ENCODE data around the gene SLC8A2.

The SLC8A2 gene

GRCh38 chr19:47421244-47421786 is 50.4 kb downstream of the SLC8A2 start:
- ChIA-PET CTCF (no interaction called here), POLR2A (no interaction called here)
- no peak for DNase-seq (ENCODE audit: extremely low spot score)
- TF ChIP-seq, protein P1, sequence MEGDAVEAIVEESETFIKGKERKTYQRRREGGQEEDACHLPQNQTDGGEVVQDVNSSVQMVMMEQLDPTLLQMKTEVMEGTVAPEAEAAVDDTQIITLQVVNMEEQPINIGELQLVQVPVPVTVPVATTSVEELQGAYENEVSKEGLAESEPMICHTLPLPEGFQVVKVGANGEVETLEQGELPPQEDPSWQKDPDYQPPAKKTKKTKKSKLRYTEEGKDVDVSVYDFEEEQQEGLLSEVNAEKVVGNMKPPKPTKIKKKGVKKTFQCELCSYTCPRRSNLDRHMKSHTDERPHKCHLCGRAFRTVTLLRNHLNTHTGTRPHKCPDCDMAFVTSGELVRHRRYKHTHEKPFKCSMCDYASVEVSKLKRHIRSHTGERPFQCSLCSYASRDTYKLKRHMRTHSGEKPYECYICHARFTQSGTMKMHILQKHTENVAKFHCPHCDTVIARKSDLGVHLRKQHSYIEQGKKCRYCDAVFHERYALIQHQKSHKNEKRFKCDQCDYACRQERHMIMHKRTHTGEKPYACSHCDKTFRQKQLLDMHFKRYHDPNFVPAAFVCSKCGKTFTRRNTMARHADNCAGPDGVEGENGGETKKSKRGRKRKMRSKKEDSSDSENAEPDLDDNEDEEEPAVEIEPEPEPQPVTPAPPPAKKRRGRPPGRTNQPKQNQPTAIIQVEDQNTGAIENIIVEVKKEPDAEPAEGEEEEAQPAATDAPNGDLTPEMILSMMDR (IDR thresholded peaks at IDR 0.05; ENCODE audit: control extremely low read depth, extremely low read depth, low read depth, missing control alignments) = no peak

DNA sequence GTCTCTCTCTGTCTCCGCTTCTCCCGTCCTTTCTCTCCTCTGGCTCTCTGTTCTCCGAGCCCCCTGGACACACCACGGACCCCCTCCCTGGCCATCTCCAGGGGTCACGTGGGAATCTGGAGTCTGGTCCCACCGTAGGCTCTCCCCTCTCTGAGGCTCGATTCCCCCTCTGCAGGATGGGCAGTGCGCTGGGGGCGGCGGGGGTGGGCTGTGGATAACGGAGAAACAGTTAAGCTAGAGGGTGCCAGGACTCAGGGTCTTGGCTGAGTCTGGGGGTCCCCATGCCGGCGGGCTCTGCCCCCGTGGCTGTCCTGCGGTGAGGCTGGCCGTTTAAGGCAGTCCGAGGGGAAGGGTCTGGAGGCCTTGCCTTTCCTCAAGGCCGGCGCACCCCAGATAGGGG is 51.9 kb downstream of the SLC8A2 start:
- ChIA-PET POLR2A (no interaction called here), CTCF (interaction anchor here (1.1 kb wide), 1 partner anchor 28 kb away, joined by 4 read pairs; no protein-coding TSS in a partner anchor)
- no peak for DNase-seq (ENCODE audit: extremely low spot score)
- TF ChIP-seq, protein P1 (IDR thresholded peaks at IDR 0.05; ENCODE audit: control extremely low read depth, extremely low read depth, low read depth, missing control alignments) = no peak

GRCh38 chr19:47419030-47419783 is 52.5 kb downstream of the SLC8A2 start, which contains the start of gene MEIS3:
TSS of gene MEIS3 (minus strand) at chr19:47419527. CDS start at chr19:47419081, 446 bp downstream.
- CTCF ChIA-PET = interaction anchor here (1.0 kb wide), 1 partner anchor 9 kb away, joined by 3 read pairs; no protein-coding TSS in a partner anchor
- DNase-seq (ENCODE audit: extremely low spot score) = no peak
- TF ChIP-seq, protein P1 (IDR thresholded peaks at IDR 0.05; ENCODE audit: control extremely low read depth, extremely low read depth, low read depth, missing control alignments) = no peak
- POLR2A ChIA-PET = no interaction called here

DNA sequence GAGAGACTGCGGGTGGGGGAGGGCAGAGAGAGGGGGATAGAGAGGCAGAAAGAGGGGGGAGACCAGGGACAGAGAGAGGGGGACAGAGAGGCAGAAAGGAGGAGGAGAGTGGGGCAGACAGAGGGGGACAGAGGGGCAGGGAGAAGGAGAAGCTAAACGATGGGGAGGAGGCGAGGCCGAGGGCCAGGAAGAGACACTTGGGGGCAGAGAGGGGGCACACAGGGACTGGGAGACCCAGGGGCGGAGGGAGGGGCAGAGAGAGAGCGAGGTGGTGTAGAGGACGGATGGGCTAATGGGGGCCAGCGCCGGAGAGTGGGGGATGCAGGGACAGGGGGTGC is 53.0 kb downstream of the SLC8A2 start:
- CTCF ChIA-PET = interaction anchor here (1.0 kb wide), 1 partner anchor 9 kb away, joined by 3 read pairs; no protein-coding TSS in a partner anchor
- TF ChIP-seq, protein P1 (IDR thresholded peaks at IDR 0.05; ENCODE audit: control extremely low read depth, extremely low read depth, low read depth, missing control alignments) = no peak
- no peak for DNase-seq (ENCODE audit: extremely low spot score)
- POLR2A ChIA-PET = no interaction called here

DNA sequence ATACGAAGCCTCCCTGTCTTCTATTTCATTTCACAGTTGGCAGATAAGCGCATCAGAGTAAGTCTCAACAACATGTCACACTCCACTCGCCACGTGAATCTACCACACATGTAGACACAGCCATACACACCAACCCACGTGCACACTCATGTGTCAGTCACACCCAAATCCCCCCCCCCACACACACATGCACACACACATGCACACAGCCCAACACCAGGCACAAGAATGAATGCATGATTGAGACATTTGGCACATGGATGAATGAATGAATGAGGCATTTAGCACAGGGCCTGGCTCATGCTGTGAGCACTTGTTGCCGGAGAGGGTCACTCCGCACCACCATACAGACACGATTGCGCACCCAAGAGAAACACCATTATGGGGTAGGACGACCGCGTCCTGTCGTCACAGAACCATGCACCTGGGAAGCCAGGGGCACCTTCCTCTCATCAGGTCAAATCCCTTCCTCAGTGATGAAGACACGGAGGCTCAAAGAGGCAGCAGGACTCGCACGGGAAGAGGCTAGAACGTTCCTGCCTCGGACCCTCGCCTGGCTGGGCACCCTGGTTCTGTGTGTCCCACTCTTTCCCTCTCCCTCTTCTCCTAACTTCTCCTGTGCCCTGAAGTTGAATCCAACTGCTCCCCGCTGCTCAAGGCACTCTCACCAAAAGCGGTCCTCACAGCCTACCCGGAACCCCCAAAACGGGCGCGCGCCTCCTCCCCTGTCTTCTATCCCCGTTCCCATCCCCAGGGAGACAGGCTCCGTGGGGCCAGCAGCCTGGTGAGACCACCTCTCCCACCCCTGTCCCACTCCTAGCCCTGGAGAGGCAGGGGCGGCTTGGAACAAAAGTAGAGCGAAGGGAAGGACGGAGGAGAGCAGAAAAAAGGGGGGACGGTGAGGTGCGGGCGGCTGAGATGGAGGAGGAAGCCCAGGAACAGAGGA is 53.7 kb downstream of the SLC8A2 start:
- ChIA-PET CTCF (interaction anchor here (1.0 to 3.0 kb wide), 4 partner anchors 10 to 27 kb away, joined by 3 to 10 read pairs (median 6); no protein-coding TSS in a partner anchor), POLR2A (no interaction called here)
- no peak for DNase-seq (ENCODE audit: extremely low spot score)
- TF ChIP-seq, protein P1 (IDR thresholded peaks at IDR 0.05; ENCODE audit: control extremely low read depth, extremely low read depth, low read depth, missing control alignments) = no peak

GRCh38 chr19:47417107-47417745 is 54.5 kb downstream of the SLC8A2 start:
- CTCF ChIA-PET = interaction anchor here (1.0 to 3.0 kb wide), 4 partner anchors 11 to 68 kb away, joined by 3 to 10 read pairs (median 6); partner anchors contain the start of gene DHX34
- POLR2A ChIA-PET = no interaction called here
- TF ChIP-seq, protein P1 (IDR thresholded peaks at IDR 0.05; ENCODE audit: control extremely low read depth, extremely low read depth, low read depth, missing control alignments) = no peak

More at GRCh38 chr19:47417107-47417745, 54.5 kb downstream of the SLC8A2 start:
- no peak for DNase-seq (ENCODE audit: extremely low spot score)
